ENCODE results near the gene CAMSAP2. TPM values are rescaled to one million over a fixed set of nuclear protein-coding genes. Genes with fewer than 3 reads are reported as not detected.

CAMSAP2 gene
- total RNA-seq, 4 donors from 2014 or later: 37.8 to 47.4 (median 46.0) TPM

- no peaks in the 10 kb centered on the region for H3K9me3 ChIP-seq
- ATAC-seq: no peak
- H3K36me3 ChIP-seq: peaks cover 4 to 67% of the 10 kb centered on the region in 2 donors
- H3K4me3 ChIP-seq: no peak overlapping the region
- WGBS, 2 donors (ENCODE audit: low coverage in 1 of 2): 77 to 78% methylated on average over 2 of the region's 2 CpGs
- no peaks in the 10 kb centered on the region for H3K4me1 ChIP-seq
- no peaks in the 10 kb centered on the region for H3K27me3 ChIP-seq
- H3K27ac ChIP-seq: no peak overlapping the region
- no peak for TF ChIP-seq CTCF (IDR thresholded peaks at IDR 0.05)
- no peak for TF ChIP-seq POLR2AphosphoS5 (IDR thresholded peaks at IDR 0.05)
- no peak for TF ChIP-seq POLR2A (IDR thresholded peaks at IDR 0.05)
- no peak for TF ChIP-seq EP300 (IDR thresholded peaks at IDR 0.05)
Observed at GRCh38 chr1:200856716-200857357, 118.1 kb downstream of the CAMSAP2 start.

- H3K36me3 ChIP-seq: peaks cover 4 to 67% of the 10 kb centered on the region in 2 donors
- H3K9me3 ChIP-seq: no peaks in the 10 kb centered on the region
- no peaks in the 10 kb centered on the region for H3K4me1 ChIP-seq
- ATAC-seq: no peak
- no peak overlapping the region for H3K4me3 ChIP-seq
- WGBS, 2 donors (ENCODE audit: low coverage in 1 of 2): 83 to 100% methylated on average over 1 of the region's 1 CpG
- no peak overlapping the region for H3K27ac ChIP-seq
- H3K27me3 ChIP-seq: no peaks in the 10 kb centered on the region
- TF ChIP-seq EP300 (IDR thresholded peaks at IDR 0.05) (no peak), POLR2AphosphoS5 (IDR thresholded peaks at IDR 0.05) (no peak), CTCF (IDR thresholded peaks at IDR 0.05) (no peak), POLR2A (IDR thresholded peaks at IDR 0.05) (no peak)
Observed at GRCh38 chr1:200857804-200858203, 119.1 kb downstream of the CAMSAP2 start.

GRCh38 chr1:200861937-200862647 is 123.4 kb downstream of the CAMSAP2 start:
- TF ChIP-seq EP300 (IDR thresholded peaks at IDR 0.05) (no peak), POLR2A (IDR thresholded peaks at IDR 0.05) (no peak), POLR2AphosphoS5 (IDR thresholded peaks at IDR 0.05) (no peak), CTCF (IDR thresholded peaks at IDR 0.05) (no peak)
- H3K4me3 ChIP-seq: no peak overlapping the region
- WGBS, 2 donors (ENCODE audit: low coverage in 1 of 2): 89 to 95% methylated on average over 1 to 2 of the region's 2 CpGs
- H3K9me3 ChIP-seq: no peaks in the 10 kb centered on the region
- no peak overlapping the region for H3K27ac ChIP-seq
- H3K36me3 ChIP-seq: peaks cover 4 to 38% of the 10 kb centered on the region in 2 donors
- H3K27me3 ChIP-seq: no peaks in the 10 kb centered on the region
- no peaks in the 10 kb centered on the region for H3K4me1 ChIP-seq
- no peak for ATAC-seq

- H3K4me1 ChIP-seq: no peaks in the 10 kb centered on the region
- 73 to 83% methylated on average over 6 to 9 of the region's 9 CpGs for WGBS, 2 donors (ENCODE audit: low coverage in 1 of 2)
Observed at GRCh38 chr1:200862713-200863415, 124.2 kb downstream of the CAMSAP2 start.

More at GRCh38 chr1:200862713-200863415, 124.2 kb downstream of the CAMSAP2 start:
- H3K27ac ChIP-seq: no peak overlapping the region
- no peaks in the 10 kb centered on the region for H3K27me3 ChIP-seq
- peaks cover 4 to 31% of the 10 kb centered on the region in 2 donors for H3K36me3 ChIP-seq
- no peak for ATAC-seq
- no peak for TF ChIP-seq CTCF (IDR thresholded peaks at IDR 0.05)
- TF ChIP-seq EP300 (IDR thresholded peaks at IDR 0.05): no peak
- no peak for TF ChIP-seq POLR2A (IDR thresholded peaks at IDR 0.05)
- TF ChIP-seq POLR2AphosphoS5 (IDR thresholded peaks at IDR 0.05): no peak
- H3K9me3 ChIP-seq: no peaks in the 10 kb centered on the region
- H3K4me3 ChIP-seq: no peak overlapping the region
